DND-41 (cell line): ENCODE measurements around the gene CHMP1A.

Experiments
- ATAC-seq: fragments of 200-7000 bp; cut with Tn5 transposase; 3 replicates; pipeline ENCODE4 v1.9.1; 2021; ENCODE audit warnings: low read depth; ENCODE audit not compliant: insufficient read depth
- DNase-seq: peaks from one replicate; pipeline ENCODE4 v3.0.0-alpha.2; 2020
- H2AFZ ChIP-seq: 2 replicates; pipeline ENCODE4 v1.6.0; 2012; ENCODE audit warnings: low read depth, low read length
- H3K27ac ChIP-seq: 2 replicates; pipeline ENCODE4 v1.5.1; 2012; ENCODE audit warnings: low read length, inconsistent platforms
- H3K27me3 ChIP-seq: fragments of 200-600 bp; sonication (generic); 2 replicates; pipeline ENCODE4 v1.6.0; 2012; ENCODE audit warnings: low read length, mild to moderate bottlenecking, inconsistent platforms; ENCODE audit not compliant: insufficient read depth, poor library complexity
- H3K36me3 ChIP-seq: 2 replicates; pipeline ENCODE4 v1.5.1; 2012; ENCODE audit warnings: low read length, inconsistent platforms; ENCODE audit not compliant: insufficient read depth
- H3K4me1 ChIP-seq: 2 replicates; pipeline ENCODE4 v1.5.1; 2012; ENCODE audit warnings: mild to moderate bottlenecking, low read length; ENCODE audit not compliant: insufficient read depth
- H3K4me2 ChIP-seq: 2 replicates; pipeline ENCODE4 v1.6.0; 2012; ENCODE audit warnings: mild to moderate bottlenecking, moderate library complexity, low read length, inconsistent platforms; ENCODE audit not compliant: insufficient read depth
- H3K4me3 ChIP-seq, 2 experiments: fragments of 200-600 bp in 1 of 2; shearing (Covaris generic) in 1 of 2; 2 replicates each; pipeline ENCODE4 v1.5.1; 2012 to 2016; ENCODE audit warnings: inconsistent platforms in 2 of 2, low read length in 2 of 2, mild to moderate bottlenecking in 2 of 2, low read depth in 1 of 2, moderate library complexity in 1 of 2
- H3K79me2 ChIP-seq: 2 replicates; pipeline ENCODE4 v1.6.0; 2012; ENCODE audit warnings: low read length, inconsistent platforms; ENCODE audit not compliant: insufficient read depth
- H3K9ac ChIP-seq: 2 replicates; pipeline ENCODE4 v1.6.0; 2012; ENCODE audit warnings: low read depth, mild to moderate bottlenecking, inconsistent platforms, low read length, moderate library complexity
- H3K9me3 ChIP-seq: 2 replicates; pipeline ENCODE4 v1.5.1; 2012; ENCODE audit warnings: low read length, moderate library complexity, mild to moderate bottlenecking, inconsistent platforms; ENCODE audit not compliant: insufficient read depth, severe bottlenecking
- H4K20me1 ChIP-seq: 2 replicates; pipeline ENCODE4 v1.6.0; 2012; ENCODE audit warnings: low read length; ENCODE audit not compliant: insufficient read depth
- CTCF ChIP-seq: IDR thresholded peaks from 2 replicates; pipeline ENCODE4 v1.5.1; 2012; ENCODE audit warnings: borderline replicate concordance, low read length, moderate library complexity, mild to moderate bottlenecking; ENCODE audit not compliant: poor library complexity, severe bottlenecking; ENCODE audit errors: extremely low read depth
- EZH2 ChIP-seq: IDR thresholded peaks from 3 replicates; pipeline ENCODE4 v1.6.1; 2012; ENCODE audit warnings: borderline replicate concordance, low read depth, mild to moderate bottlenecking, moderate library complexity, low read length, inconsistent platforms; ENCODE audit not compliant: severe bottlenecking

Gene CHMP1A

GRCh38 chr16:89604764-89605163, 52.7 kb downstream of the CHMP1A start:
- Histone ChIP-seq H3K4me3 (no peak overlapping the region), H3K27me3 (no peaks in the 10 kb centered on the region), H3K9me3 (no peaks in the 10 kb centered on the region), H3K4me1 (peaks cover 68% of the 10 kb centered on the region), H3K79me2 (no peaks in the 10 kb centered on the region), H3K9ac (no peak overlapping the region), H3K27ac (peak overlapping the region; percentile 94), H3K36me3 (no peaks in the 10 kb centered on the region), H4K20me1 (0 out of 2 replicates have a peak, but pooled peaks cover 3% of the 10 kb centered on the region), H3K4me2 (no peak overlapping the region), H2AFZ (no peak overlapping the region)
- TF ChIP-seq CTCF (no peak), EZH2 (no peak)
- DNase-seq (no peak), ATAC-seq (no peak)

DNA sequence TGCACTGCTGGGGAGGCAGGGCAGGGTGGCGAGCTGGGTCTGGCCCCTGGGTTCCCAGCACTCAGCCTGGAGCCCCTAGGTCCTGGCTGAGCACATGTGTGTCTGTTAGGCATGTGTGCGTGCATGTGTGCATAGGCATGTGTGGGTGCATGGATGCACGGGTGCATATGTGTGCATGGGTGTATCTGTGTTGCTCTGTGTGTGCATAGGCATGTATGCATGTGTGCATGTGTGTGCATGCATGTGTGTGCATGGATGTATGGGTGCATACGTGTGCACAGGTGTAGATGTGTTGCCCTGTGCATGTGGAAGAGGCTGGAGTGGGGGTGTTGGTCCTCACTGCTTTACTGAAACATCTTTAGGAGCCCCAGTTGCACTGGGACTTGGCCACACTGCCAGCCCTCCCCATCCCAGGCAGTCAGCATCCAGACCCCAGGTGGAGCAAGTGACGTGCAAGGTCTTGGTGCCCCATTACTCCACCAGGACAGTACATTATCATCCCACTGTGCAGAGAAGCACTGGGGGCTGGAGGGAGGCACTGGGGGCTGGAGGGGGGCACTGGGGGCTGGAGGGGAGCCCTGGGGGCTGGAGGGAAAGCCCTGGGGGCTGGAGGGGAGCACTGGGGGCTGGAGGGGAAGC, 54.4 kb downstream of the CHMP1A start:
- no peak; the same call in 2 of the 3 replicates for ATAC-seq

GRCh38 chr16:89602273-89602951, 55.1 kb downstream of the CHMP1A start:
- peak; percentile 67 for DNase-seq
- Histone ChIP-seq H3K4me3 (peak overlapping the region in 1 of 2 experiments; percentile 40; a peak in 2 of 4 replicates), H3K9ac (peak overlapping the region; percentile 24), H2AFZ (peak overlapping the region; percentile 30; the same call in 1 of the 2 replicates), H3K4me1 (peaks cover 44% of the 10 kb centered on the region), H3K9me3 (no peaks in the 10 kb centered on the region), H3K79me2 (no peaks in the 10 kb centered on the region), H3K27me3 (no peaks in the 10 kb centered on the region), H4K20me1 (0 out of 2 replicates have a peak, but pooled peaks cover 3% of the 10 kb centered on the region), H3K4me2 (peak overlapping the region; percentile 65), H3K36me3 (no peaks in the 10 kb centered on the region), H3K27ac (peak overlapping the region; percentile 75)
- TF ChIP-seq CTCF, result no peak
- TF ChIP-seq EZH2, result no peak
- peak; percentile 77 for ATAC-seq

More for the DNA sequence above, 54.4 kb downstream of the CHMP1A start:
- Histone ChIP-seq H3K36me3 (no peaks in the 10 kb centered on the region), H3K27ac (peak overlapping the region; percentile 75), H3K27me3 (no peaks in the 10 kb centered on the region), H2AFZ (peak overlapping the region; percentile 30; the same call in 1 of the 2 replicates), H3K4me3 (peak overlapping the region in 1 of 2 experiments; percentile 40; a peak in 2 of 4 replicates), H3K9ac (peak overlapping the region; percentile 24), H3K79me2 (no peaks in the 10 kb centered on the region), H4K20me1 (0 out of 2 replicates have a peak, but pooled peaks cover 3% of the 10 kb centered on the region), H3K9me3 (no peaks in the 10 kb centered on the region), H3K4me2 (peak overlapping the region; percentile 65), H3K4me1 (peaks cover 51% of the 10 kb centered on the region)
- no peak for TF ChIP-seq CTCF
- TF ChIP-seq EZH2, result no peak
- DNase-seq, result no peak
